ENCODE data around the gene RNF146.

DNA sequence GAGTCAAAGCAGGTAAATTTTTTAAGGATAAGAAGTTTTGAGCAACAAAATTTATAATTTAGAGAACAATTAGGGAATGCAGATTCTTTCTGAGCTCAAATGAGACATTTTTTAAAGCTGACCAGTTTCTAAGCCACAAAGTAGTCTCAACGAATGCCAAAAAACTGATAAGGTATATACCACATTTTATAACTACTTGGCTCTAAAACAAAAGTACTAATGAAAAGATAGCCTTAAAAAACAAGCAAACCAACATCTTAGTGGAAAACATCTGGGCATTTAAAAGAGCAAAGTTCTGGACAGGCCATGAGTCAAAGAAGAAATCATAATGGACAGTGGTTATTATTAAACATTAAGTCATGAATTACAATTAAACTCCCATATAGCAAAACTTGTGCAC, 23.2 kb upstream of the RNF146 start:
- TF ChIP-seq, protein P1, sequence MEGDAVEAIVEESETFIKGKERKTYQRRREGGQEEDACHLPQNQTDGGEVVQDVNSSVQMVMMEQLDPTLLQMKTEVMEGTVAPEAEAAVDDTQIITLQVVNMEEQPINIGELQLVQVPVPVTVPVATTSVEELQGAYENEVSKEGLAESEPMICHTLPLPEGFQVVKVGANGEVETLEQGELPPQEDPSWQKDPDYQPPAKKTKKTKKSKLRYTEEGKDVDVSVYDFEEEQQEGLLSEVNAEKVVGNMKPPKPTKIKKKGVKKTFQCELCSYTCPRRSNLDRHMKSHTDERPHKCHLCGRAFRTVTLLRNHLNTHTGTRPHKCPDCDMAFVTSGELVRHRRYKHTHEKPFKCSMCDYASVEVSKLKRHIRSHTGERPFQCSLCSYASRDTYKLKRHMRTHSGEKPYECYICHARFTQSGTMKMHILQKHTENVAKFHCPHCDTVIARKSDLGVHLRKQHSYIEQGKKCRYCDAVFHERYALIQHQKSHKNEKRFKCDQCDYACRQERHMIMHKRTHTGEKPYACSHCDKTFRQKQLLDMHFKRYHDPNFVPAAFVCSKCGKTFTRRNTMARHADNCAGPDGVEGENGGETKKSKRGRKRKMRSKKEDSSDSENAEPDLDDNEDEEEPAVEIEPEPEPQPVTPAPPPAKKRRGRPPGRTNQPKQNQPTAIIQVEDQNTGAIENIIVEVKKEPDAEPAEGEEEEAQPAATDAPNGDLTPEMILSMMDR (IDR thresholded peaks at IDR 0.05) = no peak
- TF ChIP-seq, protein P2, sequence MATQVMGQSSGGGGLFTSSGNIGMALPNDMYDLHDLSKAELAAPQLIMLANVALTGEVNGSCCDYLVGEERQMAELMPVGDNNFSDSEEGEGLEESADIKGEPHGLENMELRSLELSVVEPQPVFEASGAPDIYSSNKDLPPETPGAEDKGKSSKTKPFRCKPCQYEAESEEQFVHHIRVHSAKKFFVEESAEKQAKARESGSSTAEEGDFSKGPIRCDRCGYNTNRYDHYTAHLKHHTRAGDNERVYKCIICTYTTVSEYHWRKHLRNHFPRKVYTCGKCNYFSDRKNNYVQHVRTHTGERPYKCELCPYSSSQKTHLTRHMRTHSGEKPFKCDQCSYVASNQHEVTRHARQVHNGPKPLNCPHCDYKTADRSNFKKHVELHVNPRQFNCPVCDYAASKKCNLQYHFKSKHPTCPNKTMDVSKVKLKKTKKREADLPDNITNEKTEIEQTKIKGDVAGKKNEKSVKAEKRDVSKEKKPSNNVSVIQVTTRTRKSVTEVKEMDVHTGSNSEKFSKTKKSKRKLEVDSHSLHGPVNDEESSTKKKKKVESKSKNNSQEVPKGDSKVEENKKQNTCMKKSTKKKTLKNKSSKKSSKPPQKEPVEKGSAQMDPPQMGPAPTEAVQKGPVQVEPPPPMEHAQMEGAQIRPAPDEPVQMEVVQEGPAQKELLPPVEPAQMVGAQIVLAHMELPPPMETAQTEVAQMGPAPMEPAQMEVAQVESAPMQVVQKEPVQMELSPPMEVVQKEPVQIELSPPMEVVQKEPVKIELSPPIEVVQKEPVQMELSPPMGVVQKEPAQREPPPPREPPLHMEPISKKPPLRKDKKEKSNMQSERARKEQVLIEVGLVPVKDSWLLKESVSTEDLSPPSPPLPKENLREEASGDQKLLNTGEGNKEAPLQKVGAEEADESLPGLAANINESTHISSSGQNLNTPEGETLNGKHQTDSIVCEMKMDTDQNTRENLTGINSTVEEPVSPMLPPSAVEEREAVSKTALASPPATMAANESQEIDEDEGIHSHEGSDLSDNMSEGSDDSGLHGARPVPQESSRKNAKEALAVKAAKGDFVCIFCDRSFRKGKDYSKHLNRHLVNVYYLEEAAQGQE (IDR thresholded peaks at IDR 0.05; ENCODE audit: insufficient read depth in 1 of 2, low read depth in 2 of 2, low read length in 1 of 2) = no peak
- no peak for TF ChIP-seq POLR2AphosphoS5 (IDR thresholded peaks at IDR 0.05; ENCODE audit: low read depth, low read length)
- TF ChIP-seq TCF7L2 (IDR thresholded peaks at IDR 0.05; ENCODE audit: low read depth, low read length) = no peak
